ENCODE results near the gene CCR8.

The CCR8 gene

GRCh38 chr3:39358333-39358732, 28.8 kb downstream of the CCR8 start:
- Histone ChIP-seq H3K4me3 (replicated peaks; ENCODE audit: insufficient read depth, low read length) (no peak overlapping the region), H3K27ac (replicated peaks) (no peak overlapping the region), H3K27me3 (ENCODE audit: insufficient read depth, poor library complexity, severe bottlenecking) (no peaks in the 10 kb centered on the region)
- TF ChIP-seq CTCF (IDR thresholded peaks at IDR 0.05; ENCODE audit: insufficient read depth, low read length) (no peak), POLR2AphosphoS5 (IDR thresholded peaks at IDR 0.05; ENCODE audit: low read depth) (no peak), SPI1 (IDR thresholded peaks at IDR 0.05; ENCODE audit: borderline replicate concordance, low read depth) (no peak), REST (IDR thresholded peaks at IDR 0.05; ENCODE audit: insufficient replicate concordance, low read depth) (no peak), GABPA (IDR thresholded peaks at IDR 0.05; ENCODE audit: low read depth) (no peak)
- DNase-seq (ENCODE audit: low read depth in 1 of 2, low spot score in 1 of 2): no peak

GRCh38 chr3:39361252-39361927, 31.9 kb downstream of the CCR8 start:
- TF ChIP-seq SPI1 (IDR thresholded peaks at IDR 0.05; ENCODE audit: borderline replicate concordance, low read depth) (no peak), POLR2AphosphoS5 (IDR thresholded peaks at IDR 0.05; ENCODE audit: low read depth) (peak; percentile 62; the same call in 1 of the 2 replicates), GABPA (IDR thresholded peaks at IDR 0.05; ENCODE audit: low read depth) (0 out of 2 replicates have a peak, but pooled peaks have one; percentile 18), REST (IDR thresholded peaks at IDR 0.05; ENCODE audit: insufficient replicate concordance, low read depth) (no peak)
- Histone ChIP-seq H3K4me3 (replicated peaks; ENCODE audit: insufficient read depth, low read length) (no peak overlapping the region), H3K27ac (replicated peaks) (peak overlapping the region; percentile 17; the same call in 1 of the 2 replicates), H3K27me3 (ENCODE audit: insufficient read depth, poor library complexity, severe bottlenecking) (no peaks in the 10 kb centered on the region)
- DNase-seq (ENCODE audit: low read depth in 1 of 2, low spot score in 1 of 2): peak in 1 of 2 experiments; percentile 74

DNA sequence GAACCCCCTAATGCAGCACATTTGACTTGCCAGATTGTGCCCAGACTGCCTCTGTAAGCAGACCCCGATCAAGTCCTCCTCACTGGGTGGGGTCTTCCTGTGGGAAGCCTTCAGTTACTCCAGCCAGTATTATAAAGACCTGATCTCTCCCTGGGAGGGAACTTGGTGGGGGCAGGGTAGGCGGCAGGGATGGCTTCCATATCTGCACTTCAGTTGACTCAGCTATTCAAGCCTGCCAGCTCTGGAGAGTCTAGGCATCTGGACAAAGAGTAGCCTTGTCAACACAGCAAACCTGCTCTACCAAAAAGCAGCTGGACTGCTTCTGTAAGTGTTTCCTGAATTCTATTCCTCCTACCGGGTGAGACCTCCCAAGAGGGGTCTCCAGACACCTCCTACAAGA, 32.7 kb downstream of the CCR8 start:
- H3K27ac ChIP-seq (replicated peaks): no peak overlapping the region; the same call in 1 of the 2 replicates
- DNase-seq (ENCODE audit: low read depth in 1 of 2, low spot score in 1 of 2): no peak
- H3K27me3 ChIP-seq (ENCODE audit: insufficient read depth, poor library complexity, severe bottlenecking): no peaks in the 10 kb centered on the region
- H3K4me3 ChIP-seq (replicated peaks; ENCODE audit: insufficient read depth, low read length): no peak overlapping the region
- TF ChIP-seq GABPA (IDR thresholded peaks at IDR 0.05; ENCODE audit: low read depth): no peak
- no peak for TF ChIP-seq SPI1 (IDR thresholded peaks at IDR 0.05; ENCODE audit: borderline replicate concordance, low read depth)
- no peak for TF ChIP-seq CTCF (IDR thresholded peaks at IDR 0.05; ENCODE audit: insufficient read depth, low read length)
- TF ChIP-seq REST (IDR thresholded peaks at IDR 0.05; ENCODE audit: insufficient replicate concordance, low read depth): no peak
- TF ChIP-seq POLR2AphosphoS5 (IDR thresholded peaks at IDR 0.05; ENCODE audit: low read depth): no peak
